DND-41 (cell line): ENCODE data around the gene FBXO21.
"Not testable (repeated sequence)": the region's sequence is repeated elsewhere in the genome, so short reads cannot be mapped to it uniquely, and the experiment has no call there.

Experiments
- ATAC-seq: fragments of 200-7000 bp; cut with Tn5 transposase; 3 replicates; pipeline ENCODE4 v1.9.1; 2021; ENCODE audit warnings: low read depth; ENCODE audit not compliant: insufficient read depth
- DNase-seq: peaks from one replicate; pipeline ENCODE4 v3.0.0-alpha.2; 2020
- H2AFZ ChIP-seq: 2 replicates; pipeline ENCODE4 v1.6.0; 2012; ENCODE audit warnings: low read depth, low read length
- H3K27ac ChIP-seq: 2 replicates; pipeline ENCODE4 v1.5.1; 2012; ENCODE audit warnings: low read length, inconsistent platforms
- H3K27me3 ChIP-seq: fragments of 200-600 bp; sonication (generic); 2 replicates; pipeline ENCODE4 v1.6.0; 2012; ENCODE audit warnings: low read length, mild to moderate bottlenecking, inconsistent platforms; ENCODE audit not compliant: insufficient read depth, poor library complexity
- H3K36me3 ChIP-seq: 2 replicates; pipeline ENCODE4 v1.5.1; 2012; ENCODE audit warnings: low read length, inconsistent platforms; ENCODE audit not compliant: insufficient read depth
- H3K4me1 ChIP-seq: 2 replicates; pipeline ENCODE4 v1.5.1; 2012; ENCODE audit warnings: mild to moderate bottlenecking, low read length; ENCODE audit not compliant: insufficient read depth
- H3K4me2 ChIP-seq: 2 replicates; pipeline ENCODE4 v1.6.0; 2012; ENCODE audit warnings: mild to moderate bottlenecking, moderate library complexity, low read length, inconsistent platforms; ENCODE audit not compliant: insufficient read depth
- H3K4me3 ChIP-seq, 2 experiments: fragments of 200-600 bp in 1 of 2; shearing (Covaris generic) in 1 of 2; 2 replicates each; pipeline ENCODE4 v1.5.1; 2012 to 2016; ENCODE audit warnings: inconsistent platforms in 2 of 2, low read length in 2 of 2, mild to moderate bottlenecking in 2 of 2, low read depth in 1 of 2, moderate library complexity in 1 of 2
- H3K79me2 ChIP-seq: 2 replicates; pipeline ENCODE4 v1.6.0; 2012; ENCODE audit warnings: low read length, inconsistent platforms; ENCODE audit not compliant: insufficient read depth
- H3K9ac ChIP-seq: 2 replicates; pipeline ENCODE4 v1.6.0; 2012; ENCODE audit warnings: low read depth, mild to moderate bottlenecking, inconsistent platforms, low read length, moderate library complexity
- H3K9me3 ChIP-seq: 2 replicates; pipeline ENCODE4 v1.5.1; 2012; ENCODE audit warnings: low read length, moderate library complexity, mild to moderate bottlenecking, inconsistent platforms; ENCODE audit not compliant: insufficient read depth, severe bottlenecking
- H4K20me1 ChIP-seq: 2 replicates; pipeline ENCODE4 v1.6.0; 2012; ENCODE audit warnings: low read length; ENCODE audit not compliant: insufficient read depth
- CTCF ChIP-seq: IDR thresholded peaks from 2 replicates; pipeline ENCODE4 v1.5.1; 2012; ENCODE audit warnings: borderline replicate concordance, low read length, moderate library complexity, mild to moderate bottlenecking; ENCODE audit not compliant: poor library complexity, severe bottlenecking; ENCODE audit errors: extremely low read depth
- EZH2 ChIP-seq: IDR thresholded peaks from 3 replicates; pipeline ENCODE4 v1.6.1; 2012; ENCODE audit warnings: borderline replicate concordance, low read depth, mild to moderate bottlenecking, moderate library complexity, low read length, inconsistent platforms; ENCODE audit not compliant: severe bottlenecking

Gene FBXO21

GRCh38 chr12:117227000-117227653, 36.9 kb upstream of the FBXO21 start:
- H3K9me3 ChIP-seq, result no peaks in the 10 kb centered on the region
- no peak overlapping the region for H2AFZ ChIP-seq
- no peaks in the 10 kb centered on the region for H3K36me3 ChIP-seq
- ATAC-seq, result no peak
- no peaks in the 10 kb centered on the region for H3K27me3 ChIP-seq
- H3K9ac ChIP-seq, result no peak overlapping the region
- H3K4me3 ChIP-seq, result no peak overlapping the region
- H3K79me2 ChIP-seq, result no peaks in the 10 kb centered on the region
- DNase-seq, result no peak
- no peaks in the 10 kb centered on the region for H3K4me1 ChIP-seq
- no peaks in the 10 kb centered on the region for H4K20me1 ChIP-seq
- no peak overlapping the region for H3K4me2 ChIP-seq
- no peak overlapping the region for H3K27ac ChIP-seq
- TF ChIP-seq EZH2, result no peak
- TF ChIP-seq CTCF, result no peak

GRCh38 chr12:117226505-117226904, 36.2 kb upstream of the FBXO21 start:
- ATAC-seq (no peak), DNase-seq (no peak)
- Histone ChIP-seq H3K9me3 (no peaks in the 10 kb centered on the region), H2AFZ (no peak overlapping the region), H3K4me1 (no peaks in the 10 kb centered on the region), H3K79me2 (no peaks in the 10 kb centered on the region), H3K27ac (no peak overlapping the region), H3K4me3 (no peak overlapping the region), H4K20me1 (no peaks in the 10 kb centered on the region), H3K4me2 (no peak overlapping the region), H3K36me3 (no peaks in the 10 kb centered on the region), H3K27me3 (no peaks in the 10 kb centered on the region), H3K9ac (no peak overlapping the region)
- no peak for TF ChIP-seq EZH2
- no peak for TF ChIP-seq CTCF

- no peak overlapping the region for H3K9ac ChIP-seq
- H3K27me3 ChIP-seq, result no peaks in the 10 kb centered on the region
- H3K4me1 ChIP-seq, result no peaks in the 10 kb centered on the region
- H4K20me1 ChIP-seq, result no peaks in the 10 kb centered on the region
- no peak overlapping the region for H3K4me2 ChIP-seq
- DNase-seq (no peak), ATAC-seq (no peak)
- H2AFZ ChIP-seq, result no peak overlapping the region
- no peaks in the 10 kb centered on the region for H3K9me3 ChIP-seq
- H3K79me2 ChIP-seq, result no peaks in the 10 kb centered on the region
- no peak overlapping the region for H3K27ac ChIP-seq
- TF ChIP-seq CTCF (no peak), EZH2 (no peak)
- no peak overlapping the region for H3K4me3 ChIP-seq
- no peaks in the 10 kb centered on the region for H3K36me3 ChIP-seq
Measured at GRCh38 chr12:117225179-117225578, 34.9 kb upstream of the FBXO21 start.

GRCh38 chr12:117220947-117221346, 30.7 kb upstream of the FBXO21 start:
- not testable (repeated sequence) for H4K20me1 ChIP-seq, H3K36me3 ChIP-seq, H3K27ac ChIP-seq, ATAC-seq, H3K9me3 ChIP-seq, H3K4me2 ChIP-seq, H2AFZ ChIP-seq, H3K27me3 ChIP-seq, DNase-seq, H3K9ac ChIP-seq, H3K79me2 ChIP-seq, H3K4me1 ChIP-seq, H3K4me3 ChIP-seq
